Suprapubic skin (tissue), 4 donors: ENCODE results near the gene PPP1R27. TPM values are rescaled to one million over a fixed set of nuclear protein-coding genes. Genes with fewer than 3 reads are reported as not detected.

Experiments used
- DNase-seq, 2 donors: peaks; one replicate each; pipeline ENCODE4 v3.0.0-alpha.2; 2019; ENCODE audit warnings: low spot score in 2 of 2
- H3K27ac ChIP-seq: fragments of 200-600 bp; sonication (generic); one replicate; pipeline ENCODE4 v1.5.1; 2019
- H3K27me3 ChIP-seq: fragments of 200-600 bp; sonication (generic); one replicate; pipeline ENCODE4 v1.5.1; 2019
- H3K36me3 ChIP-seq: fragments of 200-600 bp; sonication (generic); one replicate; pipeline ENCODE4 v1.5.1; 2019
- H3K4me1 ChIP-seq: fragments of 200-600 bp; sonication (generic); one replicate; pipeline ENCODE4 v1.5.1; 2019
- H3K4me3 ChIP-seq: fragments of 200-600 bp; sonication (generic); one replicate; pipeline ENCODE4 v1.5.1; 2019; ENCODE audit warnings: mild to moderate bottlenecking
- H3K9me3 ChIP-seq: fragments of 200-600 bp; sonication (generic); one replicate; pipeline ENCODE4 v1.5.1; 2019
- CTCF ChIP-seq, 2 donors: fragments of 200-600 bp in 1 of 2; fragments of 450-650 bp in 1 of 2; sonication (generic) in 1 of 2; IDR thresholded peaks; one replicate each; pipeline ENCODE4 v1.5.1; 2016 to 2019; ENCODE audit warnings: antibody characterized with exemption in 2 of 2, mild to moderate bottlenecking in 1 of 2, moderate library complexity in 1 of 2
- EP300 ChIP-seq: sonication (generic); formaldehyde crosslinking; IDR thresholded peaks from one replicate; pipeline ENCODE4 v1.6.1; 2017; ENCODE audit warnings: antibody characterized with exemption
- POLR2A ChIP-seq, 2 donors: fragments of 450-650 bp; IDR thresholded peaks; one replicate each; pipeline ENCODE4 v1.6.1; 2017; ENCODE audit warnings: antibody characterized with exemption in 2 of 2, mild to moderate bottlenecking in 2 of 2, moderate library complexity in 2 of 2
- POLR2AphosphoS5 ChIP-seq, 3 donors: sonication (generic); formaldehyde crosslinking; IDR thresholded peaks; one replicate each; pipeline ENCODE4 v1.6.1; 2017; ENCODE audit warnings: antibody characterized with exemption in 3 of 3
- WGBS: methylation state at CpG from one replicate; pipeline ENCODE4 v1.1.5; 2018; 5-methylcytosine and 5-hydroxymethylcytosine counted together
- total RNA-seq, 4 donors: library from RNA; depleted of rRNA; stranded (reverse); fragments of >200 nt; gene quantifications; one replicate each; pipeline ENCODE4 v1.1.0, GENCODE V29; 2016

PPP1R27 gene
- total RNA-seq, 4 donors from 2014 or later, result 1.3 TPM; not detected in 3

GRCh38 chr17:81792675-81793615 lies 41.9 kb downstream of the PPP1R27 start:
- H3K4me3 ChIP-seq, result no peak overlapping the region
- no peak for DNase-seq
- TF ChIP-seq POLR2A (IDR thresholded peaks at IDR 0.05), result no peak
- TF ChIP-seq EP300, result no peak
- no peak for TF ChIP-seq POLR2AphosphoS5 (IDR thresholded peaks at IDR 0.05)
- TF ChIP-seq CTCF (IDR thresholded peaks at IDR 0.05), result no peak
- H3K9me3 ChIP-seq, result no peaks in the 10 kb centered on the region
- no peaks in the 10 kb centered on the region for H3K36me3 ChIP-seq
- 94% methylated on average over 8 of the region's 8 CpGs for WGBS
- peaks cover 18% of the 10 kb centered on the region for H3K27me3 ChIP-seq
- peaks cover 8% of the 10 kb centered on the region for H3K4me1 ChIP-seq
- no peak overlapping the region for H3K27ac ChIP-seq

Other genes with a start within 250 kb of the PPP1R27 start
- gene NPLOC4, start 197.9 kb downstream of the PPP1R27 start, total RNA-seq, result 100 to 1,000 TPM in 1 of 4 donors, 10 to 100 TPM in 3; 77.1 to 115 (median 91.7) TPM
- 1 to 10 TPM in 3 of 4 donors, under 1 TPM in 1; 0.99 to 9.2 (median 2.5) TPM for gene TSPAN10, start 197.9 kb downstream of the PPP1R27 start, total RNA-seq
- under 1 TPM in 1 of 4 donors, not detected in 3; 0.53 TPM for gene PDE6G, start 178.5 kb downstream of the PPP1R27 start, total RNA-seq
- gene OXLD1, start 168.4 kb downstream of the PPP1R27 start, total RNA-seq, result 10 to 100 TPM; 39.6 to 68.1 (median 47.6) TPM
- gene CCDC137, start 168.3 kb downstream of the PPP1R27 start, total RNA-seq, result 10 to 100 TPM; 14.9 to 29.8 (median 24.5) TPM
- gene ARL16, start 151.3 kb downstream of the PPP1R27 start, total RNA-seq, result 10 to 100 TPM; 20.2 to 39.4 (median 36.2) TPM
- gene HGS, start 151.0 kb downstream of the PPP1R27 start, total RNA-seq, result 100 to 1,000 TPM in 3 of 4 donors, 10 to 100 TPM in 1; 91.0 to 181 (median 107) TPM
- 10 to 100 TPM; 27.6 to 65.7 (median 52.1) TPM for gene MRPL12, start 131.7 kb downstream of the PPP1R27 start, total RNA-seq
- gene SLC25A10, start 122.8 kb downstream of the PPP1R27 start, total RNA-seq, result 10 to 100 TPM; 14.1 to 32.0 (median 16.9) TPM
- gene GCGR, start 30.9 kb downstream of the PPP1R27 start, total RNA-seq, result 1 to 10 TPM in 2 of 4 donors, under 1 TPM in 2; 0.52 to 3.8 (median 1.3) TPM
- 10 to 100 TPM; 20.3 to 29.3 (median 27.4) TPM for gene MCRIP1, start 1.8 kb downstream of the PPP1R27 start, total RNA-seq
- 1,000 to 10,000 TPM in 1 of 4 donors, 100 to 1,000 TPM in 3; 521 to 1,041 (median 898) TPM for gene P4HB, start 25.5 kb upstream of the PPP1R27 start, total RNA-seq
- gene ARHGDIA, start 36.3 kb upstream of the PPP1R27 start, total RNA-seq, result 100 to 1,000 TPM; 157 to 202 (median 180) TPM
- gene ALYREF, start 56.5 kb upstream of the PPP1R27 start, total RNA-seq, result 100 to 1,000 TPM in 2 of 4 donors, 10 to 100 TPM in 2; 43.0 to 110 (median 96.3) TPM
- gene ANAPC11, start 56.7 kb upstream of the PPP1R27 start, total RNA-seq, result 100 to 1,000 TPM in 3 of 4 donors, 10 to 100 TPM in 1; 73.7 to 135 (median 121) TPM
- under 1 TPM in 1 of 4 donors, not detected in 3; 0.40 TPM for gene NPB, start 67.2 kb upstream of the PPP1R27 start, total RNA-seq
- gene PCYT2, start 76.3 kb upstream of the PPP1R27 start, total RNA-seq, result 10 to 100 TPM; 23.7 to 34.2 (median 30.4) TPM
- gene SIRT7, start 83.1 kb upstream of the PPP1R27 start, total RNA-seq, result 10 to 100 TPM; 30.7 to 52.4 (median 38.9) TPM
- gene MAFG, start 92.7 kb upstream of the PPP1R27 start, total RNA-seq, result 10 to 100 TPM; 17.1 to 21.1 (median 19.0) TPM
- 10 to 100 TPM in 1 of 4 donors, 1 to 10 TPM in 3; 3.7 to 13.1 (median 9.0) TPM for gene PYCR1, start 102.2 kb upstream of the PPP1R27 start, total RNA-seq
- gene MYADML2, start 112.2 kb upstream of the PPP1R27 start, total RNA-seq, result not detected
- gene NOTUM, start 126.1 kb upstream of the PPP1R27 start, total RNA-seq, result 10 to 100 TPM in 1 of 4 donors, 1 to 10 TPM in 3; 1.1 to 11.5 (median 1.5) TPM
- 10 to 100 TPM; 17.9 to 25.6 (median 21.6) TPM for gene ASPSCR1, start 142.6 kb upstream of the PPP1R27 start, total RNA-seq
- 10 to 100 TPM; 75.8 to 81.6 (median 76.8) TPM for gene CENPX, start 187.8 kb upstream of the PPP1R27 start, total RNA-seq
- 10 to 100 TPM; 14.1 to 18.7 (median 15.4) TPM for gene LRRC45, start 188.3 kb upstream of the PPP1R27 start, total RNA-seq
- gene RAC3, start 196.6 kb upstream of the PPP1R27 start, total RNA-seq, result 10 to 100 TPM; 13.7 to 34.1 (median 14.8) TPM
- 100 to 1,000 TPM; 160 to 267 (median 222) TPM for gene DCXR, start 202.6 kb upstream of the PPP1R27 start, total RNA-seq
- 10 to 100 TPM; 46.0 to 61.0 (median 50.8) TPM for gene RFNG, start 216.8 kb upstream of the PPP1R27 start, total RNA-seq
- gene GPS1, start 216.8 kb upstream of the PPP1R27 start, total RNA-seq, result 100 to 1,000 TPM in 2 of 4 donors, 10 to 100 TPM in 2; 72.4 to 113 (median 100) TPM
- gene DUS1L, start 230.8 kb upstream of the PPP1R27 start, total RNA-seq, result 100 to 1,000 TPM in 3 of 4 donors, 10 to 100 TPM in 1; 79.3 to 176 (median 108) TPM